NCI-H2196 treated with DMSO at 0.1 percent for 48 hours (cell line): ENCODE measurements around the gene FLRT2.

Source experiments
- DNase-seq: peaks from one replicate; lab custom pipeline; 2025; ENCODE audit not compliant: unreplicated experiment; lab: John Stamatoyannopoulos, UW

FLRT2 gene

DNA sequence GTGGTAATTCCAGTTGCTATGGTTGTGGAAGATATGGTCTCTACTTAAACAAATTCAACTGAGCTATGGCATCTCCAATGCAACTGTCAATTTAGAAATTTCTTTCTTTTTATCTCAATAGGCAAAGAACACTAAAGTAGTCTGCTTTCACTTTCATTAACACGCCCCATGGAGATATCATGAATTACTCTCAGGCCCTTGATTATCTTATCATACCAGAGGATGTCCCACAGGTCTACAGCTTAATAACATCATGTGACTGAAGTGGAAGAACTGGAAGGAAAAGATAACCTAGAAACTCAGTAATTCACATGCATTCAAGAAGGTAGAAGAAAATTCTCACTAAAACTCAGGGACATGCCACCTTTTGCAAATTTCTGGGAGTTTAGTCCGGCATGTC, 114.3 kb downstream of the FLRT2 start:
- DNase-seq = no peak

DNA sequence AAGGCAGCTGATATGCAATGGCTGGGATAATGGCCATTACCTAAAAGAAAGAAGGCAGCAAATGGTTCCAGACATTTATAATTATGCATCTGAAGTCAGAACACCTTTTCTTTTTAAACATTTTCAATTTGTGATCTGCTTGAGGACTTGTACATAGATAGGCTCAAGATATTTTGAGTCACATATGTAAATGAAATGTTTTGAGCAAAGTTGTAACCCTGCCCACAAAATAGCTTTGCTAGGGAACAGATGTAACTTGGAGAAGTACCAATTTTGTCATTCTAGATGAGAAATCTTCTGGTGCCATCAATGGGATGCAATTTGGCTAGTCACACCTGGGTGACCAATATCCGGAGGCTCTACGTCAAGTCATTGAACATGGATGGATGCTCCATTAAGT, 123.1 kb downstream of the FLRT2 start:
- no peak for DNase-seq

DNA sequence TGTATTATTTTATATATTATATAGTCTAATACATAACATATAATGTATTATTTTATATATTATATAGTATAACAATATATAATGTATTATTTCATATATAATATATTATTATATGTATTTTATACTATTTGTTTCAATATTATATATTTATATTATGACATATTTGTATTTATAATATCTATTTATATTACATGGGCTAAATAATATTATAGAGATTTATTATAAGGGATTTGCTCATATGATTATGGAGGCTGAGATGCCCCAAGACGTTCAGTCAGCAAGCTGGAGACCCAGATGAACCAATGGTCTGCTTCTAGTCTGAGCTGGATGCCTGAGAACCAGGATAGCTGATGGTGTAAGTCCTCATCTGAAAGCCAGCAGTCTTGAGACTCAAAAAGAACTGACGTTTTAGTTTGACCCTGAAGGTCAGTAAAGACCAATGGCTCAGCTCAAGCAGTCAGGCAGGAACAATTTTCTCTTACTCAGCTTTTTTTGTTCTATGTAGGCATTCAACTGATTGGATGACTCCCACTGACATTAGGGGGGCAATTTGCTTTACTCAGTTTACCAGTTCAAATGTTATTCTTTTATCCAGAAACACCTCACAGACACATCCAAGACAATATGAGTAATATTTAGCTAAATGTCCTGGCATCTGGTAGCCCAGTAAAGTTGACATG, 130.4 kb downstream of the FLRT2 start:
- DNase-seq = no peak

DNA sequence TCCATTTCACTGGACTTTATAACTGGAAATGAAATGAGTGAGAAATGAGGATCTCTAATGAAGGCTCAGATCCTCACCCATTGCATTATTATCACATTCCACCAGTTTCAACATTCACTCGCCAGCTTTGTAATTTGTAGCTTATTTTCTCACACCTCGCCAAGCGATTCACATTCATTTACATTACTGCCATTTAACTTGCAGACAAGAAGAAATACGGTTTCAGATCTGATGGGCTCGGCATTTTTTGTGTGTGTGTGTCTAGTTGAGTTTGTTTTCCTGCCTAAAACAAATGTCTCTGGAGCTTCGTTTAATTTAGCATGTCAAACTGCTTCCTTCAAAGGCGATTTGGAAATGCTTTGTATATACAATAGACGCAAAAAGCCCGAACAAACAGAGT, 132.2 kb downstream of the FLRT2 start:
- DNase-seq = no peak

DNA sequence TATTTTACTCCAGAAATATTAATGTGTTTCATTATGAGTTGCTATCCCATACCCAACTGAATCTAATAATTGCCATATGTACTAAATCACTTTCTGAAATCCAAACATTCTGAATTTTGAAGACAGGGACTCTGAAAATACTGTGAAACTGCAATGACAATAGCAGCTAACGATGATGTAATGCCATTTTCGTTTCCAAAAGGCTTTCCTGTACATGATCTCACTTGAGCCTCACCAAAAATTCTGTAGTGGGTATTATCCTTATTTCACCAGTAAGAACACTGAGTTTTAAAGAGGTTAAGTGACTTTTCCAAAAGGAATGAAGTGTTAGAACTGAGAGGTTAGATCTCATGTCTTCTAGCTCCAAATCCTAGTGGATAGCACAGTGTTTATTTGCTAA, 133.3 kb downstream of the FLRT2 start:
- DNase-seq = no peak

DNA sequence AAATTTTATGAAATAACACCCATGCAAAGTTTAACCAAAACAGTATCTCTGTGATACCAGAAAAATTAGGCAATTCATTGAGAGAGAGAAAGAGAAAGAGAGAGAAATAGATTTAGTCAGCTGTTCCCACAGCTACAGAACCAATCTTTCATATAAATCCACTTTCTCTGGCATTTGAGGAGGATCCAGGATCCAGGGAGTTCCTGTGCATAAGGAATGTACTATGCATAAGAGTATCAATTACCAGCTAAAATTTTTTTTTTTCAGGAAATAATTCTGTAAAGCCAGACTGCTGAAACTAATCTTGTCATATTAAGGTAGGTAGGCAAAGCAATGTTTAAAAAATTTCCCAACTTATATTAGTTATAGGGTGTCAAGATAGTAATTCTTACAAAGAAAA, 133.7 kb downstream of the FLRT2 start:
- DNase-seq = no peak

DNA sequence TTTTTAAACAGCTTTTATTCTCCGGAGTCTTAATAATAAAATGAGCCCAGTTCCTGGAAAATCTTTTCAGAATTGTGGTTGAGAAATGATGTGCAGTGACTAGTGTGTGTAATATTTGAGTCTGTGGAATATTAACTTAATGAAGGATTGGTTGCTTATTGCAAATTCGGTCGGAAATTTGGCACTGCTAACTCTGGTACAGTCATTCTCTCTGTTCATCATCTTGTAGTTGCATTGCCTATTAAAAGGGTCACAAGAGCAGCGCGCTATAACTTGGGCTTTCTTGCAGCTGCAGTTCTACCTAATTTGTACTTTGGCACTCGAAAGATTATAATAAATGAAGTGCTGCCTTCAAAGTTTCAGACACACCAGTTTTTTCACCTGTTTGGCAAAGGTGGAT, 146.0 kb downstream of the FLRT2 start:
- no peak for DNase-seq

DNA sequence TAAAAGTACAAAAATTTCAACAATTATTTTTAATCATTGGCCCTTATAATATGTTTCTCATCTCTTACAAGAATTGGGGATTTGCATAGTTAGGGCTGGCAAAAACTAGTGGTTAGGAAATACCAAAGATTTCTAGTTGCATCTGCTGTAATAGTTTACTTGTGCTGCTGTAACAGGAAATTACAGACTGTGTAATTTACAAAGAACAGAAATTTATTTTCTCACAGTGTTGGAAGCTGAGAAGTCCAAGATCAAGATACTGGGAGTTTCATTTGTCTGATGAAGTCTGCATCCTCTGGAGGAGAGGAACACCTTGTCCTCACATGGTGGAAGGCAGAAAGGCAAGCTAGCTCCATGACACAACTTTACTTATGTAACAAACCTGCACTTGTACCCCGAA, 157.0 kb downstream of the FLRT2 start:
- no peak for DNase-seq

DNA sequence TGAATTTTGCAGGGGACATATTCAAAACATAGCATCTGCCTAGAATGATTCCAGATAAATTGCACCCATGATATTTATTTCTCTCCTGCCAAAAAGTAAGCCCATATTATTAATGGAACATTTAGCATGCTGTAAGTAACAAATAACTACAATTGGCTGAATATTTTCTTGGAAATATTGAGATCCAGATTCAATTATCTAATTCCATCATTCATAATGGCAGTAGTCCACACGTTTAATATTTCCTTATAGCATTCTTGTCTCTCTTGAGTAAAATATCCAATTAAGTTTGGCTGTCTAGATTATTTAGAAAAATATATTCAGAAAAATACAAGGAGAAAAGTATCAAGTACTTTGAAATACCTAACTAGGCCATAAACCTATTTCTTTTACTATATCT, 157.5 kb downstream of the FLRT2 start:
- no peak for DNase-seq

DNA sequence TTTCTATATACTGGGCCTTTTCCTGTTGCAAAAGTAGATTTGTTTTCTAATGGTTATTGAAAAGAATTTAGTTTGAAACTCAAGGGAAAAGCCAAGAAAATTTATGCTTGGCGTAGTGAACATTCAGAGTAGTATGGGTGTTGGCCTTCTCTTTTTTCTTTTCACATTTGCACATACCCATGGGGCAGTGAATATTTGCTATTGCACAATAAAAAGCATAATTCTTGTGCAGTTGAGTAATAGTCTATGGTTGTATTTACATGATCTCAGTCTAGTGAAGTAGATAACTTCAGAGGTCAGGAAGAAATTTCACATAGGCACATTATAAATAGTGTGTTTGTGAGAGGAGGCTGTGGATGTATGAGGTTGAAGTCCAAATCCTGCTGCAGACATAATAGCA, 158.1 kb downstream of the FLRT2 start:
- DNase-seq = no peak

DNA sequence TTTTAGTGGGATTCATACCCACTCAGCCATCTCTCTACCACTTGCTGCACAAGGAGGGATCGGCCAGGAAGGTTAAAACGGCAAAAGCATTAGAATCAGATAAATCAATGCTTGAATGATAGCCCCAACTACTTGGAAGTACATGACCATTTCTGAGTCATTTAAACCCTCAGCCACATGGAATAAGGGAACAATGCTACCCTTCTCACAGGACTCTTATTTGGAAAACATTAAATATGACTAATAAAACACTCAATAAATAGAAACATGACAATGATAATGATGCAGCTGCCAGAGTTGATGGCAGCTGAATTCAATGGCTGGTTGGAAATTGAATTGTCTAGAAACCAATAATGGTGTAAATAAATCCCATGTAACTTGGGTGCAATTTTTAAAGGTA, 165.4 kb downstream of the FLRT2 start:
- no peak for DNase-seq

DNA sequence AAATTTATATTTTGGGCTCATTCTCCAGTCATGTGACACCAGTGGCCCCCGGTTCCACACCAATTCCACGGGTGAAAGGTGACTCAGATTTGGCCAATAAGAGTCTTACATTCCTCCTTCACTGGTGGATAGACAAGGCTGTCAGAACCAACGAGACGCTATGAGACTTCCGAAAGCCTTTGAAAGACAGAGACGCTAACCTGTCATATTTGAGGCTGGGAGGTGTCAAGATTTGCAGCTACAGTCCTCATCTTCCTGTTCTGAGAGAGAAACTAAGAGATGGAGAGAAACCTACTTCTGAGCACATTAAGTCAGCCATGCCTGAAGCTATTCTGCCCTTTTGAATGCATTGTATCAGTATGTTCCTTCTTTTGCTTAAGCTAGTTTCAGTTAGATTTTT, 171.2 kb downstream of the FLRT2 start:
- DNase-seq = no peak

DNA sequence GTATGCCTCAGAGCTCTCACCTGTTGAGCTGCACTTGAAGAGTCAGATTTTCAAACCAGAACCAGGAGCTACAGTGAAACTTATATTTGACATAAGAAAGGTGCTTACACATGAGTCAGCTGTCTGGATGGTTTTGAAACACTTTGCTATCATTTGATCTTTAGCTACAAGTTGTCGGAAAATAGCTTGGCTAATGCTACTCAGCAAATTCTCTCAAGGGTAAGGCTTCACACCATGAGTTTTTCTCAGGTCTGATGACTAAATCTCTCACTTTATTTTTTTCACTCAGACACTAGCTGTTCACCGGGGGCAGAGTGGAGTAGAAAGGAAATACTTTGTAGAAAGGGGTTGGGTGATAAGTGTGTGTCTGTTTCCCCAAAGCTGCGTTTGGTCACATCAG, 171.8 kb downstream of the FLRT2 start:
- DNase-seq = no peak

DNA sequence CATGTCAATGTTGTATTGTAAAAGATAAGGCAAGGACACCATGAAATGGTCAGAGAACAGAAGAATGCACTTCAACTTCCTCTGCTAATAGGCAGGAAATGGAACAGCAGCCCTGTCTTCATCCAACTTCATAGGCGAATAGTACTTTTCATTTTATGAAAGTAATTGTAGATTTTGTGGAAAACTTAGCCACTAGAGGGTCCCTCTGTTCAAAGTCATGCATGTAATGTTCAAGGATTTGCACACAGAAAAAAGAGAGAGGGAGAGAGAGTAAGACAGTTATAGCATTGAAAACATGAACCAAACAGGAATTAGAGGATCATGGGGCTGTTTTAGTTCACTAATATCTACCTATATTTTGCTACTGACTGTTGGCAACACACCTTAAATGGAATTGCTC, 172.2 kb downstream of the FLRT2 start:
- DNase-seq = no peak

DNA sequence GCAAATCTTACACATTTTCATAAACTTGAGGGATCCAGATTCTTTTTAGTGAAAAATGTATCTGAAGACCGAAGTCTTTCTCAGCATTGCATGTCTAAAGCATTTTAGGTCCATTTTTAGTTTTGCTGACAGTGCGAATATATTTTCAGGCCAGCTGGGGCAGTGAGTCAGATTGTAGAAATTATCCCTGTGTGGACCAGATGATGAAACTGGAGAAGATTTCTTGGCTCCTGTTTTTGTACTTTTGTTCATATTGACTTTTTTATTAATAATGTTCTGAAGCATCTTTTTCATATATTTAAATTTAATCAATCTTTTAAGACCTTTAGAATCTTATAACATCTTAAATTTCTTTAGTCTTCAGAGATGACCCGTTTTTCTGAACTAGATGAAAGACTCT, 173.1 kb downstream of the FLRT2 start:
- no peak for DNase-seq
